ENCODE results near the gene SPATA6. TPM values are rescaled to one million over a fixed set of nuclear protein-coding genes. Genes with fewer than 3 reads are reported as not detected.

SPATA6 gene
- total RNA-seq, 2 donors from 2014 or later, result 4.5 to 6.2 TPM

DNA sequence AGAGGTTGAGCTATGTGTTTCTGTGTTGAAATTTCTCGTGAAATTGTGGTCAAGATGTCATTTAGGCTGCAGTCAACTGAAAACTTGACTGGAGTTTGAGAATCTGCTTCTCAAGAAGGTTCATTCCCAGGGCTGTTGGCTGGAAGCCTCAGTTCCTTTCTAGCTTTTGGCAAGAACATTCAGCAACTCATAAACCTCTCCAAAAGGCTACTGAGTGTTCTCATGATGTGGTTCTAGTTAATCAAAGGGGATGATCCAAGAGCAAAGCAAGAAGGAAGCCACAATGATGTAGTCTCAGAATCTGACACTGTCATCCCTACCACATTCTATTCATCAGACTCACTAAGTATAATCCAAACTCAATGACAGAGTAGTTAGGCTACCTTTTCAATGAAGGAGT, 66.6 kb downstream of the SPATA6 start:
- Histone ChIP-seq H3K4me1 (no peaks in the 10 kb centered on the region), H3K9me3 (no peaks in the 10 kb centered on the region), H3K27ac (no peak overlapping the region), H3K4me3 (no peak overlapping the region), H3K36me3 (no peaks in the 10 kb centered on the region), H3K27me3 (no peaks in the 10 kb centered on the region)
- TF ChIP-seq, protein P1, sequence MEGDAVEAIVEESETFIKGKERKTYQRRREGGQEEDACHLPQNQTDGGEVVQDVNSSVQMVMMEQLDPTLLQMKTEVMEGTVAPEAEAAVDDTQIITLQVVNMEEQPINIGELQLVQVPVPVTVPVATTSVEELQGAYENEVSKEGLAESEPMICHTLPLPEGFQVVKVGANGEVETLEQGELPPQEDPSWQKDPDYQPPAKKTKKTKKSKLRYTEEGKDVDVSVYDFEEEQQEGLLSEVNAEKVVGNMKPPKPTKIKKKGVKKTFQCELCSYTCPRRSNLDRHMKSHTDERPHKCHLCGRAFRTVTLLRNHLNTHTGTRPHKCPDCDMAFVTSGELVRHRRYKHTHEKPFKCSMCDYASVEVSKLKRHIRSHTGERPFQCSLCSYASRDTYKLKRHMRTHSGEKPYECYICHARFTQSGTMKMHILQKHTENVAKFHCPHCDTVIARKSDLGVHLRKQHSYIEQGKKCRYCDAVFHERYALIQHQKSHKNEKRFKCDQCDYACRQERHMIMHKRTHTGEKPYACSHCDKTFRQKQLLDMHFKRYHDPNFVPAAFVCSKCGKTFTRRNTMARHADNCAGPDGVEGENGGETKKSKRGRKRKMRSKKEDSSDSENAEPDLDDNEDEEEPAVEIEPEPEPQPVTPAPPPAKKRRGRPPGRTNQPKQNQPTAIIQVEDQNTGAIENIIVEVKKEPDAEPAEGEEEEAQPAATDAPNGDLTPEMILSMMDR (IDR thresholded peaks at IDR 0.05), result no peak
- no peak for DNase-seq (ENCODE audit: low spot score)

DNA sequence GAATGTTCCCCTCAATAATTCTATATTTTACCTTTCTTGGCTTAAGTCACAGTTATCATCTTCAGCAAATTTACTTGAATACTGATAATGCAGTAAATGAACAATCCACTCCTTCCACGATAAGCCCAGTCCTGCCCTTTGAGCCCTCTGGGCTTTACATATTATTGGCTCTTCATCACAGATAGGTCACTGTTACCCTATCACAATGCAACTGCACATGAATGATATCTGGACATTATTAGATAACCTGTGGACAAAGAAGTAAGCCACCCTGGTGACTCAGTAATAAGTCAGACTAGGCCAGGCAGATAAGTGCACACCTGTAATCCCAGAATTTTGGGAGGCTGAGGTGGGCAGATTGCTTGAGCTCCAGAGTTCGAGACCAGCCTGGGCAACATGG, 69.4 kb downstream of the SPATA6 start:
- TF ChIP-seq, protein P1 (IDR thresholded peaks at IDR 0.05), result no peak
- no peaks in the 10 kb centered on the region for H3K27me3 ChIP-seq
- no peaks in the 10 kb centered on the region for H3K9me3 ChIP-seq
- no peak overlapping the region for H3K4me3 ChIP-seq
- H3K27ac ChIP-seq, result no peak overlapping the region
- no peak for DNase-seq (ENCODE audit: low spot score)
- H3K4me1 ChIP-seq, result no peaks in the 10 kb centered on the region
- no peaks in the 10 kb centered on the region for H3K36me3 ChIP-seq

DNA sequence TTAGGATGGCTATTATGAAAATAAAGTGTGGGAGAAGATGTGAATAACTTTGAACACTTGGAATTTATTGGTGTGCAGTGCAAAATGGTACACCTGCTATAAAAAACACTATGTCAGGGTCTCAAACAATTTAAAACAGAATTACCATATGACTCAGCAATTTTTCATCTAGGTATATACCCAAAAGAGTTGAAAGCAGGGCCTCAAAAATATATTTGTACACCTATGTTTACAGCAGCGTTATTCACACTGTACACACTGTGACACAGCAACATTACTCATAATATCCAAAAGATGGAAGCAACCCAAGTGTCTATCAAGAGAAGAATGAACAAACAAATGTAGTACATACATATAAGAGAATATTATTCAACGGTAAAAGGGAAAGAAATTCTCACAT, 75.8 kb downstream of the SPATA6 start:
- no peak overlapping the region for H3K27ac ChIP-seq
- TF ChIP-seq, protein P1 (IDR thresholded peaks at IDR 0.05), result no peak
- DNase-seq (ENCODE audit: low spot score), result no peak
- no peaks in the 10 kb centered on the region for H3K36me3 ChIP-seq
- H3K4me3 ChIP-seq, result no peak overlapping the region
- no peaks in the 10 kb centered on the region for H3K27me3 ChIP-seq
- H3K9me3 ChIP-seq, result no peaks in the 10 kb centered on the region
- H3K4me1 ChIP-seq, result no peaks in the 10 kb centered on the region

DNA sequence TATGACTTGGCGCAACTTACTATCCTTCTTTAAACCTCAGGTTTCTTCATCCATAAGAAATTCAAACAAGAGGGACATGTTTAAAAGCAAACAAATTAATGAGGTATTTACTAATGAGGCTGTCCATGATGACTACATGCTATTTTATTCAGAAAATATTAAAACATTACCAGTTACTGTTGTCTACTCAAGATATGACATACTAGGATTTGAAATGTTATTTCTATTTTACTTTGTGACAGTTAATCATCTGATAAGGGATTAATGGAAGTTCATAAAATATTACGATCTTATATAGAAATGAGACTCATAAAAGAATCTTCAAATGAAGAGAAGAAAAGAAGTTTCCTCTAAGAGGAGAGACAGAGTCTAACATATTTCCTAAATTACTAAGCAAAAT, 80.1 kb downstream of the SPATA6 start:
- H3K4me3 ChIP-seq, result no peak overlapping the region
- no peaks in the 10 kb centered on the region for H3K27me3 ChIP-seq
- no peak for DNase-seq (ENCODE audit: low spot score)
- TF ChIP-seq, protein P1 (IDR thresholded peaks at IDR 0.05), result no peak
- no peak overlapping the region for H3K27ac ChIP-seq
- no peaks in the 10 kb centered on the region for H3K9me3 ChIP-seq
- H3K36me3 ChIP-seq, result no peaks in the 10 kb centered on the region
- no peaks in the 10 kb centered on the region for H3K4me1 ChIP-seq

DNA sequence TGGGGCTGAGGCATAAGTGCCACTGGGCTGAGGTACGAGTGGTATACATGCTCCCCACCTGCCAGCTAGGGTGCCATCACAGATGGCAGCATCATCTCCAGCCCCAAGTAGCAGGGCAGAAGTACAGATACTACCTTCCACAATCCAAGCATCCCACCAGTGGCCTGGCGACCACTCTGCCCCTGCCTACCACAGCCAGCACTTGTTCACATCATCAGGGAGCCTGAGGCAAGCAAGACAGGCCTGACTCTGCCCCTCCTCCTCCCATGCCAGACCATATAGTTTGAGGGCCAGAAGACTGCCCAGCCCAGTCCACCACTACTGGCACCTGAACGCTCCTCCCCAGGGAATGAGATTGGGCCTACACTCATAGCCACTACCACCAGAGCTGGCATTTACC, 84.6 kb downstream of the SPATA6 start:
- Histone ChIP-seq H3K36me3 (no peaks in the 10 kb centered on the region), H3K27me3 (no peaks in the 10 kb centered on the region), H3K27ac (no peak overlapping the region), H3K9me3 (no peaks in the 10 kb centered on the region), H3K4me1 (no peaks in the 10 kb centered on the region), H3K4me3 (no peak overlapping the region)
- DNase-seq (ENCODE audit: low spot score), result no peak
- TF ChIP-seq, protein P1 (IDR thresholded peaks at IDR 0.05), result no peak

DNA sequence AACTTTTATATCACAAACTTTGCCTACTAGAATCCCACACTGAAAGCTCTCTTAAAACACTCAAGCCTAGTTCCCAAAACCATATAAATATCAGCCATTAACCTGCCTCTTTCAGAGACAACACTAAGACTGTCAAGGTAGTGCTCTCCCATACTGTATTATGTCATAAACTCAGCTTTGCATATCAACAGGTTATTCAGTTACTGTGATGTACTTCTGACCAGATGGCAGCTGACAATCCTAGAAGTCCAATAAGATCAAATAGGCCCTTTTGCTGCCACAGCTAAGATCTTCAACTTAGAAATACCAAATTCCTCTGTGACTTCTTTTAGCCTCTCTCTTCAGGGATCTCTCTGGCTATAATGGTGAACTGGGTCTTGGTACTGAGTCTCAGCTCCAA, 97.2 kb downstream of the SPATA6 start:
- Histone ChIP-seq H3K4me3 (no peak overlapping the region), H3K4me1 (no peaks in the 10 kb centered on the region), H3K9me3 (peaks cover 0 to 5% of the 10 kb centered on the region in 2 donors), H3K36me3 (no peaks in the 10 kb centered on the region), H3K27ac (no peak overlapping the region), H3K27me3 (no peaks in the 10 kb centered on the region)
- TF ChIP-seq, protein P1 (IDR thresholded peaks at IDR 0.05), result no peak
- DNase-seq (ENCODE audit: low spot score), result no peak
